Panc1 (cell line): ENCODE results near the gene PADI3. TPM values are rescaled to one million over a fixed set of nuclear protein-coding genes. Genes with fewer than 3 reads are reported as not detected.

Source experiments
- ATAC-seq: fragments of 200-7000 bp; cut with Tn5 transposase; 2 replicates; pipeline ENCODE4 v1.9.1; 2020; ENCODE audit warnings: mild to moderate bottlenecking, moderate library complexity
- BruUV-seq: library from RNA; stranded (reverse); fragments of 400-500 nt; replicated peaks from 2 replicates; lab custom pipeline; 2021; lab: Mats Ljungman, UMichigan
- CTCF ChIA-PET: fragments of 300-600 bp; sonication (Branson Sonifier 250); formaldehyde crosslinking; loops from one replicate; lab custom pipeline; 2022; ENCODE audit warnings: antibody characterized with exemption; lab: Charles Lee
- POLR2A ChIA-PET: fragments of 300-600 bp; sonication (Branson Sonifier 250); formaldehyde crosslinking; loops from one replicate; lab custom pipeline; 2022; ENCODE audit warnings: antibody characterized with exemption; lab: Charles Lee
- DNase-seq: peaks from one replicate; pipeline ENCODE4 v3.0.0-alpha.2; 2010; ENCODE audit warnings: low read depth, low spot score
- H3K27ac ChIP-seq: 2 replicates; pipeline ENCODE4 v1.5.1; 2011; ENCODE audit warnings: mild to moderate bottlenecking, low read length, inconsistent platforms
- H3K27me3 ChIP-seq: fragments of 200-500 bp; sonication (Bioruptor generic); 2 replicates; pipeline ENCODE4 v1.6.0; 2014; ENCODE audit warnings: low read length, inconsistent platforms; ENCODE audit not compliant: control insufficient read depth, insufficient read depth
- H3K36me3 ChIP-seq: fragments of 200-500 bp; sonication (Bioruptor generic); 2 replicates; pipeline ENCODE4 v1.5.1; 2014; ENCODE audit warnings: inconsistent platforms, mild to moderate bottlenecking, low read length, moderate library complexity; ENCODE audit not compliant: control insufficient read depth, insufficient read depth
- H3K4me1 ChIP-seq: 2 replicates; pipeline ENCODE4 v1.5.1; 2011; ENCODE audit warnings: inconsistent platforms, mild to moderate bottlenecking, low read length, moderate library complexity; ENCODE audit not compliant: control insufficient read depth, insufficient read depth
- H3K4me3 ChIP-seq, 2 experiments: 2 replicates each; pipeline ENCODE4 v1.5.1; 2011 to 2012; ENCODE audit warnings: low read depth in 2 of 2, low read length in 2 of 2, mild to moderate bottlenecking in 2 of 2, inconsistent platforms in 1 of 2, moderate library complexity in 1 of 2
- H3K9me3 ChIP-seq: fragments of 200-500 bp; sonication (Bioruptor generic); 2 replicates; pipeline ENCODE4 v1.5.1; 2014; ENCODE audit warnings: low read depth, mild to moderate bottlenecking, inconsistent platforms, low read length, moderate library complexity; ENCODE audit not compliant: control insufficient read depth, insufficient read depth
- CTCF ChIP-seq: fragments of 450-650 bp; IDR thresholded peaks from 2 replicates; pipeline ENCODE4 v1.5.1; 2017; ENCODE audit warnings: mild to moderate bottlenecking
- POLR2AphosphoS5 ChIP-seq: IDR thresholded peaks from 2 replicates; pipeline ENCODE4 v1.6.1; 2012; ENCODE audit warnings: mild to moderate bottlenecking, low read depth, low read length, moderate library complexity
- REST ChIP-seq, 2 experiments: IDR thresholded peaks; 2 replicates each; pipeline ENCODE4 v1.6.1; 2011 to 2012; ENCODE audit warnings: low read depth in 2 of 2, control low read depth in 1 of 2, low read length in 1 of 2, mild to moderate bottlenecking in 1 of 2, moderate library complexity in 1 of 2; ENCODE audit not compliant: insufficient read depth in 1 of 2
- SIN3A ChIP-seq: IDR thresholded peaks from 2 replicates; pipeline ENCODE4 v1.6.1; 2012; ENCODE audit warnings: low read depth, mild to moderate bottlenecking, low read length, moderate library complexity, borderline replicate concordance; ENCODE audit not compliant: insufficient read depth
- TCF7L2 ChIP-seq: IDR thresholded peaks from 2 replicates; pipeline ENCODE4 v1.6.1; 2011; ENCODE audit warnings: mild to moderate bottlenecking, low read depth, low read length, inconsistent platforms
- in situ Hi-C: cut with HindIII; loops from 2 replicates; pipeline ENCODE4 v1.10.0; 2016; ENCODE audit warnings: low sequenced_read_pairs, low pct_unique_long_range_greater_than_20kb
- intact Hi-C: fragments of 100-400 bp; cut with micrococcal nuclease; formaldehyde crosslinking; loops from one replicate; pipeline ENCODE4 v1.10.0; 2022; ENCODE audit not compliant: unreplicated experiment
- total RNA-seq: library from RNA; stranded (reverse); gene quantifications from one replicate; pipeline ENCODE4 v1.2.1, GENCODE V29; 2021; ENCODE audit not compliant: unreplicated experiment

The PADI3 gene
- total RNA-seq, 1 experiment from 2014 or later = 3.4 TPM

- POLR2A ChIA-PET = no interaction called here
- Histone ChIP-seq H3K4me1 (no peaks in the 10 kb centered on the region), H3K27ac (no peak overlapping the region), H3K4me3 (no peak overlapping the region), H3K27me3 (no peaks in the 10 kb centered on the region; the same call in 1 of the 2 replicates), H3K9me3 (no peaks in the 10 kb centered on the region), H3K36me3 (no peaks in the 10 kb centered on the region)
- CTCF ChIA-PET = no interaction called here
- no peak for TF ChIP-seq CTCF
- TF ChIP-seq POLR2AphosphoS5 = no peak
- no peak for TF ChIP-seq TCF7L2
- no peak for TF ChIP-seq REST (IDR thresholded peaks at IDR 0.05; ENCODE audit: insufficient read depth in 1 of 2, low read depth in 2 of 2, low read length in 1 of 2)
- no peak for TF ChIP-seq SIN3A
- ATAC-seq = no peak
- BruUV-seq = no TSS peak
- intact Hi-C loops (no loop called here), in situ Hi-C loops (no loop called here)
- DNase-seq = no peak
Measured at GRCh38 chr1:17281775-17282181, 32.9 kb downstream of the PADI3 start.

- Histone ChIP-seq H3K4me1 (no peaks in the 10 kb centered on the region; the same call in 1 of the 2 replicates), H3K36me3 (no peaks in the 10 kb centered on the region), H3K27ac (no peak overlapping the region), H3K4me3 (no peak overlapping the region), H3K9me3 (no peaks in the 10 kb centered on the region), H3K27me3 (no peaks in the 10 kb centered on the region; the same call in 1 of the 2 replicates)
- TF ChIP-seq CTCF = no peak
- no peak for TF ChIP-seq SIN3A
- no peak for TF ChIP-seq POLR2AphosphoS5
- TF ChIP-seq TCF7L2 = no peak
- TF ChIP-seq REST (IDR thresholded peaks at IDR 0.05; ENCODE audit: insufficient read depth in 1 of 2, low read depth in 2 of 2, low read length in 1 of 2) = no peak
- no TSS peak for BruUV-seq
- ATAC-seq = no peak
- POLR2A ChIA-PET = no interaction called here
- CTCF ChIA-PET = no interaction called here
- in situ Hi-C loops = no loop called here
- DNase-seq = no peak
- intact Hi-C loops = no loop called here
Measured at GRCh38 chr1:17282836-17283235, 33.9 kb downstream of the PADI3 start.
